ENCODE data around the gene RRN3. TPM values are rescaled to one million over a fixed set of nuclear protein-coding genes. Genes with fewer than 3 reads are reported as not detected.

RRN3 gene
- total RNA-seq, 1 experiment from 2014 or later, result 29.9 TPM

GRCh38 chr16:15038689-15039088, 55.4 kb downstream of the RRN3 start:
- Histone ChIP-seq H3K9me2 (replicated peaks; ENCODE audit: low read length) (no peaks in the 10 kb centered on the region), H3K4me2 (ENCODE audit: low read length) (no peak overlapping the region), H3K4me3 (ENCODE audit: low read length) (no peak overlapping the region), H4K20me1 (ENCODE audit: low read length) (no peaks in the 10 kb centered on the region), H2AFZ (ENCODE audit: low read length) (no peak overlapping the region), H3K27me3 (ENCODE audit: low read length) (no peaks in the 10 kb centered on the region), H3K36me3 (ENCODE audit: low read depth, low read length) (peaks cover 10% of the 10 kb centered on the region), H3K9me3 (ENCODE audit: low read length) (no peaks in the 10 kb centered on the region), H3K79me2 (ENCODE audit: low read length) (no peaks in the 10 kb centered on the region), H3K9ac (ENCODE audit: low read length) (no peak overlapping the region), H3K4me1 (ENCODE audit: insufficient read depth, low read length) (no peaks in the 10 kb centered on the region), H3K27ac (ENCODE audit: low read length) (no peak overlapping the region), H3F3A (ENCODE audit: low read length, unreplicated experiment) (no peaks in the 10 kb centered on the region)
- ChIA-PET POLR2A (ENCODE audit: unreplicated experiment) (no interaction called here), CTCF (no interaction called here)
- intact Hi-C loops (cut with micrococcal nuclease), result no loop called here
- no peak for TF ChIP-seq CTCF (conservative IDR thresholded peaks at IDR 0.05; ENCODE audit: low read depth, low read length)
- TF ChIP-seq EZH2 (IDR thresholded peaks at IDR 0.05; ENCODE audit: low read length, unreplicated experiment), result no peak
- TF ChIP-seq EZH2phosphoT487 (IDR thresholded peaks at IDR 0.05; ENCODE audit: borderline replicate concordance, low read length), result no peak
- BruUV-seq (replicated peaks), result no TSS peak
- ATAC-seq (no peak), DNase-seq (no peak)

GRCh38 chr16:15037745-15038144, 56.3 kb downstream of the RRN3 start:
- no peak for TF ChIP-seq CTCF (conservative IDR thresholded peaks at IDR 0.05; ENCODE audit: low read depth, low read length)
- no peak for TF ChIP-seq EZH2 (IDR thresholded peaks at IDR 0.05; ENCODE audit: low read length, unreplicated experiment)
- no peak for TF ChIP-seq EZH2phosphoT487 (IDR thresholded peaks at IDR 0.05; ENCODE audit: borderline replicate concordance, low read length)
- H3K79me2 ChIP-seq (ENCODE audit: low read length), result no peaks in the 10 kb centered on the region
- H4K20me1 ChIP-seq (ENCODE audit: low read length), result no peaks in the 10 kb centered on the region
- no peaks in the 10 kb centered on the region for H3K4me1 ChIP-seq (ENCODE audit: insufficient read depth, low read length)
- no peak overlapping the region for H3K4me2 ChIP-seq (ENCODE audit: low read length)
- no peak for DNase-seq
- H3K9ac ChIP-seq (ENCODE audit: low read length), result no peak overlapping the region
- ChIA-PET POLR2A (ENCODE audit: unreplicated experiment) (no interaction called here), CTCF (no interaction called here)
- no peak overlapping the region for H2AFZ ChIP-seq (ENCODE audit: low read length)
- intact Hi-C loops (cut with micrococcal nuclease), result no loop called here
- ATAC-seq, result no peak
- H3F3A ChIP-seq (ENCODE audit: low read length, unreplicated experiment), result no peaks in the 10 kb centered on the region
- no peaks in the 10 kb centered on the region for H3K27me3 ChIP-seq (ENCODE audit: low read length)
- no peak overlapping the region for H3K27ac ChIP-seq (ENCODE audit: low read length)
- H3K9me3 ChIP-seq (ENCODE audit: low read length), result no peaks in the 10 kb centered on the region
- no peak overlapping the region for H3K4me3 ChIP-seq (ENCODE audit: low read length)
- no peaks in the 10 kb centered on the region for H3K9me2 ChIP-seq (replicated peaks; ENCODE audit: low read length)
- BruUV-seq (replicated peaks), result no TSS peak
- H3K36me3 ChIP-seq (ENCODE audit: low read depth, low read length), result peaks cover 17% of the 10 kb centered on the region

- intact Hi-C loops (cut with micrococcal nuclease), result no loop called here
- Histone ChIP-seq H3K4me2 (ENCODE audit: low read length) (no peak overlapping the region), H3K27ac (ENCODE audit: low read length) (no peak overlapping the region), H3K79me2 (ENCODE audit: low read length) (no peaks in the 10 kb centered on the region), H3K27me3 (ENCODE audit: low read length) (no peaks in the 10 kb centered on the region), H4K20me1 (ENCODE audit: low read length) (no peaks in the 10 kb centered on the region), H3K4me1 (ENCODE audit: insufficient read depth, low read length) (no peaks in the 10 kb centered on the region), H3K4me3 (ENCODE audit: low read length) (no peak overlapping the region), H3K9me3 (ENCODE audit: low read length) (no peaks in the 10 kb centered on the region), H3F3A (ENCODE audit: low read length, unreplicated experiment) (no peaks in the 10 kb centered on the region), H3K9me2 (replicated peaks; ENCODE audit: low read length) (no peaks in the 10 kb centered on the region), H3K36me3 (ENCODE audit: low read depth, low read length) (peaks cover 19% of the 10 kb centered on the region), H3K9ac (ENCODE audit: low read length) (no peak overlapping the region), H2AFZ (ENCODE audit: low read length) (no peak overlapping the region)
- DNase-seq, result no peak
- ChIA-PET POLR2A (ENCODE audit: unreplicated experiment) (no interaction called here), CTCF (no interaction called here)
- TF ChIP-seq EZH2phosphoT487 (IDR thresholded peaks at IDR 0.05; ENCODE audit: borderline replicate concordance, low read length), result no peak
- TF ChIP-seq EZH2 (IDR thresholded peaks at IDR 0.05; ENCODE audit: low read length, unreplicated experiment), result no peak
- no peak for TF ChIP-seq CTCF (conservative IDR thresholded peaks at IDR 0.05; ENCODE audit: low read depth, low read length)
- BruUV-seq (replicated peaks), result TSS peak; percentile 36
- no peak for ATAC-seq
Measured at GRCh38 chr16:15037003-15037402, 57.1 kb downstream of the RRN3 start.

All from PC-3 (cell line).